ENCODE measurements around the gene TANC1. TPM values are rescaled to one million over a fixed set of nuclear protein-coding genes. Genes with fewer than 3 reads are reported as not detected.

Gene TANC1
- total RNA-seq, 1 donor from 2014 or later: 61.9 TPM

DNA sequence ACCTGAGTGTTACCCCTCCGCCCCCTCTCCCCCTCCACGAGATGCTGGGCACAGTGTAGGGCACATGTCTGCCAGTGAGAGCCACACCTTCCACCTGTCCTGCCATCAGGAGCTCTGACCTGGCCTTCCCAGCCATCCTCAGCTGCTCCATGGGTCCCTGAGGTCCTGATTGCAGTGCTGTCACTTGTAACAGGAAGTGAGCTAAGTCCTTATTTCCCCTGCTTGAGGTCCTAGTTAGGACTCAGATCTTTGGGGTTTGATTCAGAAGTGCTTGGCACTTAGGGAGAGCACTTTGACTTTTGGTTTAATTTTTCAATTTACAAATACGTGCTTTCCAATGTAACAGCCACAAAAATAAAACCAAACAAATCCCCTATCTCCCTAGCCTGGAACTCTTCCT is 192.5 kb downstream of the TANC1 start:
- H3K4me3 ChIP-seq: no peak overlapping the region
- H3K36me3 ChIP-seq: no peaks in the 10 kb centered on the region
- no peaks in the 10 kb centered on the region for H3K9me3 ChIP-seq
- H3K27ac ChIP-seq: no peak overlapping the region
- no peaks in the 10 kb centered on the region for H3K27me3 ChIP-seq
- no peak for DNase-seq (ENCODE audit: extremely low spot score in 2 of 2)
- TF ChIP-seq POLR2A (IDR thresholded peaks at IDR 0.05): no peak
- no peak for TF ChIP-seq CTCF (IDR thresholded peaks at IDR 0.05)
- TF ChIP-seq POLR2AphosphoS5 (IDR thresholded peaks at IDR 0.05; ENCODE audit: insufficient read depth in 1 of 2, low read depth in 1 of 2): no peak
- H3K4me1 ChIP-seq: peaks cover 32% of the 10 kb centered on the region
- intact Hi-C loops (cut with DNase I): no loop called here

DNA sequence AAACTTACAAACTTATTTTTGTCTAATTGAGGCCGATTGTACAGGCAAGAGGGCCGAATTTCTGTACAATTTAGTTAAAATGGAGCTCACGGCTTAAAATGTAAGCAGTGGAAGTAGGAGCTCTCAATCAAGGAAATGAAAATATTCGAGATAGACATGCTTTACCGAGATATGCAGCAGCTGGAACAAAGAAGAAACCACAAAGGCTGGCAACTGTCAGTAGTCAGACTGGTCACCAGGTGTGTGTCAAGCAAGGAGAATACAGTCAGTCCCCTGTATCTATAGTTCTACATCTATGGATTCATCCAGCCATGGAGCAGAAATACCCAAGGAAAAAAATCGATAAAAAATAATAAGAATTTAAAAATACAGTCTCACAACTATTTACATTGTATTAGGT is 195.5 kb downstream of the TANC1 start:
- H3K36me3 ChIP-seq: no peaks in the 10 kb centered on the region
- H3K27me3 ChIP-seq: no peaks in the 10 kb centered on the region
- TF ChIP-seq CTCF (IDR thresholded peaks at IDR 0.05) (no peak), POLR2AphosphoS5 (IDR thresholded peaks at IDR 0.05; ENCODE audit: insufficient read depth in 1 of 2, low read depth in 1 of 2) (no peak), POLR2A (IDR thresholded peaks at IDR 0.05) (no peak)
- H3K4me3 ChIP-seq: no peak overlapping the region
- intact Hi-C loops (cut with DNase I): no loop called here
- H3K9me3 ChIP-seq: no peaks in the 10 kb centered on the region
- H3K4me1 ChIP-seq: peaks cover 9% of the 10 kb centered on the region
- no peak for DNase-seq (ENCODE audit: extremely low spot score in 2 of 2)
- H3K27ac ChIP-seq: no peak overlapping the region

DNA sequence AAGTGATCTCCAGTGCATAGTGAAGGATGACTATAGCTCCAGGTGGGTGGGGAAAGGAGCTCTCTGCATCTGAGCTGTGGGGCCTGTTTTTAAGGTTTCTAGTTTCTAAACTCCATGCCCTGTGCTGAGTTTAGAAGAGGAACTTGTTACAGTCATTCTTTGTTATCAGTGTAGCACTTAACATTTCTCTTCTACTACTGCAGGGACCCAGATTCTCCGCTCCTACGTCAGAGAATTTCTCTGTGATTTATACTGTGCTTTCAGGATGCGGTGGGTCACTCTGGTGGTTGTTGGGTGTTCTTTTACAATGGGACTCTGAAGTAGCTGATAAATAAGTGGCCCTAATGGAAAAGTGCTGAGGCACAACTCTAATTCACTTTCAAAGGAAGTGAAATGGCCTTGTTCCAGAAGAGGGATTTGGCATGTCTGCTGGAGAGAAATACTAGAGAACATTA is 196.0 kb downstream of the TANC1 start:
- TF ChIP-seq CTCF (IDR thresholded peaks at IDR 0.05): no peak
- no peak for TF ChIP-seq POLR2A (IDR thresholded peaks at IDR 0.05)
- TF ChIP-seq POLR2AphosphoS5 (IDR thresholded peaks at IDR 0.05; ENCODE audit: insufficient read depth in 1 of 2, low read depth in 1 of 2): no peak
- no peak for DNase-seq (ENCODE audit: extremely low spot score in 2 of 2)
- H3K36me3 ChIP-seq: no peaks in the 10 kb centered on the region
- H3K9me3 ChIP-seq: no peaks in the 10 kb centered on the region
- intact Hi-C loops (cut with DNase I): no loop called here
- H3K27ac ChIP-seq: no peak overlapping the region
- no peaks in the 10 kb centered on the region for H3K27me3 ChIP-seq
- no peak overlapping the region for H3K4me3 ChIP-seq
- H3K4me1 ChIP-seq: peaks cover 9% of the 10 kb centered on the region

GRCh38 chr2:159165048-159165447 is 196.6 kb downstream of the TANC1 start:
- H3K27me3 ChIP-seq: no peaks in the 10 kb centered on the region
- H3K4me1 ChIP-seq: peaks cover 9% of the 10 kb centered on the region
- no peak overlapping the region for H3K4me3 ChIP-seq
- intact Hi-C loops (cut with DNase I): no loop called here
- DNase-seq (ENCODE audit: extremely low spot score in 2 of 2): no peak
- H3K27ac ChIP-seq: no peak overlapping the region
- no peak for TF ChIP-seq POLR2A (IDR thresholded peaks at IDR 0.05)
- no peak for TF ChIP-seq CTCF (IDR thresholded peaks at IDR 0.05)
- TF ChIP-seq POLR2AphosphoS5 (IDR thresholded peaks at IDR 0.05; ENCODE audit: insufficient read depth in 1 of 2, low read depth in 1 of 2): no peak
- no peaks in the 10 kb centered on the region for H3K36me3 ChIP-seq
- H3K9me3 ChIP-seq: no peaks in the 10 kb centered on the region

GRCh38 chr2:159168707-159169106 is 200.3 kb downstream of the TANC1 start:
- Histone ChIP-seq H3K9me3 (no peaks in the 10 kb centered on the region), H3K36me3 (peaks cover 0 to 33% of the 10 kb centered on the region in 2 donors), H3K27me3 (no peaks in the 10 kb centered on the region), H3K4me1 (peaks cover 9% of the 10 kb centered on the region), H3K4me3 (no peak overlapping the region), H3K27ac (no peak overlapping the region)
- DNase-seq (ENCODE audit: extremely low spot score in 2 of 2): no peak
- intact Hi-C loops (cut with DNase I): no loop called here
- TF ChIP-seq POLR2A (IDR thresholded peaks at IDR 0.05): no peak
- TF ChIP-seq POLR2AphosphoS5 (IDR thresholded peaks at IDR 0.05; ENCODE audit: insufficient read depth in 1 of 2, low read depth in 1 of 2): no peak
- TF ChIP-seq CTCF (IDR thresholded peaks at IDR 0.05): no peak

All from vagina (tissue), 2 donors.